IPS-18a (cell line): ENCODE results near the gene PNP.
A peak's percentile ranks its signal among the peaks of the same experiment; 100 is the strongest.

ENCODE experiments used
- H3K27ac ChIP-seq: one replicate; pipeline ENCODE4 v1.5.1; 2013; ENCODE audit warnings: low read length
- H3K27me3 ChIP-seq: one replicate; pipeline ENCODE4 v1.6.1; 2013; ENCODE audit warnings: mild to moderate bottlenecking, low read length; ENCODE audit not compliant: control insufficient read depth, insufficient read depth
- H3K36me3 ChIP-seq: one replicate; pipeline ENCODE4 v1.6.1; 2013; ENCODE audit warnings: low read depth, low read length; ENCODE audit not compliant: control insufficient read depth
- H3K4me1 ChIP-seq: one replicate; pipeline ENCODE4 v1.6.1; 2013; ENCODE audit warnings: low read depth, low read length; ENCODE audit not compliant: control insufficient read depth
- H3K4me3 ChIP-seq: one replicate; pipeline ENCODE4 v1.5.1; 2013; ENCODE audit warnings: low read length
- H3K9ac ChIP-seq: one replicate; pipeline ENCODE4 v1.6.1; 2013; ENCODE audit warnings: mild to moderate bottlenecking, low read length, moderate library complexity
- H3K9me3 ChIP-seq: one replicate; pipeline ENCODE4 v1.6.1; 2013; ENCODE audit warnings: low read depth, low read length; ENCODE audit not compliant: control insufficient read depth

PNP gene

DNA sequence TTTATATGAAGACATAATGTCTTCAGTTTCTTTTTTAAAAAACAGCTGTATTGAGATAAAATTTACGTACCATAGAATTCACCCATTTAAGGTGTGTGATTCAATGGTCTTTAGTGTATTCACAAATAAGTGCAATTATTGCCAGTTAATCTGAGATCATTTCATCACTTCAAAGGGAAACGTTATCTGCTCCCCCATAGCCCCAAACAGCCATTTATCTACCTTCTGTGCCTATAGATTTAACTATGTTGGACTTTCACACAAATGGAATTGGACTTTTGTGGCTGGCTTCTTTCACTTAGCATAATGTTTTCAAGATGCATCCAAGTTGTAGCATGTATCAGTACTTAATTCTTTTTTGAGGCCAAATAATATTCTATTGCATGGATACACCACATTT is 9.7 kb downstream of the PNP start:
- H3K36me3 ChIP-seq: peaks cover 46% of the 10 kb centered on the region
- no peaks in the 10 kb centered on the region for H3K27me3 ChIP-seq
- H3K4me3 ChIP-seq: no peak overlapping the region
- no peaks in the 10 kb centered on the region for H3K9me3 ChIP-seq
- H3K4me1 ChIP-seq: peaks cover 11% of the 10 kb centered on the region
- H3K27ac ChIP-seq: no peak overlapping the region
- no peak overlapping the region for H3K9ac ChIP-seq

DNA sequence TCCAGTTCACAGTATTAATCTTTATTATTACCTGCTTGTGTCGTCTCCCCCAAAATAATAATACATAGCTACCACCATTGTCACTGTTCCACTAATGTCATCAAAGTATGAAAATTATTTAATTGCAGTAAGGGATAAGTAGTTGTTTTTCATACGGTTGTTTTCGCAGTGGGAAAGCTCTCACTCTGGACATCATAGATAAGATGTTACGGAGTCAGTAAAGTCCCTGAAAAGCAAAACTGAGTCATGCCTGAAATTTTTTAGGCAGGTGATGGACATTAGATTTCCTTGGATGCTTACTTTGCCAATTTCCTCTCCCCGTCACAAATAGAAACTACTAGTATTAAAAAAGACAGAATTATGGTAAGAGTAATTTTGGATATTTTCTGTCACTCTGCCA is 13.2 kb downstream of the PNP start:
- peaks cover 11% of the 10 kb centered on the region for H3K36me3 ChIP-seq
- no peak overlapping the region for H3K4me3 ChIP-seq
- no peaks in the 10 kb centered on the region for H3K9me3 ChIP-seq
- no peaks in the 10 kb centered on the region for H3K27me3 ChIP-seq
- no peak overlapping the region for H3K27ac ChIP-seq
- H3K4me1 ChIP-seq: peaks cover 22% of the 10 kb centered on the region
- no peak overlapping the region for H3K9ac ChIP-seq

DNA sequence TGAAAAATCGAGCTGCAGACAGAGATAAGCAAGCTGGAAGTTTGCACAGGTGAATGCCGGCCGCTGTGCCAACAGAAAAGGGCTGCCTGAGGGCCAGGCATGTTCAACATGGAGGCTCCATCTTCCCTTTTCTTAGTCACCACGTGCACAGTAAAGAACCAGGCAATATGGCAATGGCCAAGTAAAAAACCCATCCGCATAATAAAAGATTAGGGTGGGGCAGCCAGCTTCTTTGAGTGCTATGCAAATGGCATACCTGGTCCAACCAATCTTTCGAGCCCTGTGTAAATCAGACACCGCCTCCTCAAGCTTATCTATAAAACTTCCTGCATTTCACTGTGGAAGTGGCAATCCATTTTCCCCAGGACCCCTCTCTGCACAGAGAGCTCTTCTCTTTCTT is 16.7 kb downstream of the PNP start:
- H3K9ac ChIP-seq: no peak overlapping the region
- no peak overlapping the region for H3K4me3 ChIP-seq
- H3K27me3 ChIP-seq: no peaks in the 10 kb centered on the region
- H3K27ac ChIP-seq: no peak overlapping the region
- no peaks in the 10 kb centered on the region for H3K36me3 ChIP-seq
- peaks cover 22% of the 10 kb centered on the region for H3K4me1 ChIP-seq
- no peaks in the 10 kb centered on the region for H3K9me3 ChIP-seq

DNA sequence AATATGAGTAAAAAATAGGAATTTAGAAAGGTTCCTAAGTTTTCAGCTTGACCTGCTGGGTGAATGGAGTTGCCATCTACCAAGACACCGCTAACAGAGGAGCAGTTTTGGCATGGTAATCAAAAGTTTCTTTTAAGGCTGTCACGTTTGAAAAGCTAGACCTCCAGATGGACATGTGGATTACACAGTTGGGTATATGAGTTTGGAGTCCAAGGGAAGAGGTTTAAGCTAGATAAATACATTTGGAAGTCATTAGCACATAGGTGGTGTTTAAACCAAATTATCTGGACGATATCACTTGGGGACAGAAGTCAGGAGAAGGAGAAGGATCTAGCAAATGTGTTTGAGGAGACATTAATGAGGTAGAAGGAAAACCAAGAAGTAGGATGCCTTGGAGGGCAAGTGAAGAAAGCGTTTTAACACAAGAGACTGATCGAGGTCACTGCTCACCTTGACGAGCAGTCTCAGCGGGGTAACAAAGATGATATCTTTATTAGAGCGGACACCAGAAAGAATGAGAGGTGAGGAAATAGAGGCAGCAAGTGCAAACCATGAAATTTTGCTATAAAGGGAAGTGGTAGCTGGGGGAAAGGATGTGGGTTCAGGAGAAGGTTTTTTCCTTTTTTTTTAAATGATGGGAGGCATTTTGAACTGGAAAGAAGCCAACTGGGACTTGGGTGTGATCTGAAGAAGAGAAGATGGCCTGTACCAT is 17.6 kb downstream of the PNP start:
- no peak overlapping the region for H3K9ac ChIP-seq
- H3K27ac ChIP-seq: no peak overlapping the region
- H3K27me3 ChIP-seq: no peaks in the 10 kb centered on the region
- H3K4me3 ChIP-seq: no peak overlapping the region
- no peaks in the 10 kb centered on the region for H3K36me3 ChIP-seq
- no peaks in the 10 kb centered on the region for H3K9me3 ChIP-seq
- peaks cover 16% of the 10 kb centered on the region for H3K4me1 ChIP-seq

DNA sequence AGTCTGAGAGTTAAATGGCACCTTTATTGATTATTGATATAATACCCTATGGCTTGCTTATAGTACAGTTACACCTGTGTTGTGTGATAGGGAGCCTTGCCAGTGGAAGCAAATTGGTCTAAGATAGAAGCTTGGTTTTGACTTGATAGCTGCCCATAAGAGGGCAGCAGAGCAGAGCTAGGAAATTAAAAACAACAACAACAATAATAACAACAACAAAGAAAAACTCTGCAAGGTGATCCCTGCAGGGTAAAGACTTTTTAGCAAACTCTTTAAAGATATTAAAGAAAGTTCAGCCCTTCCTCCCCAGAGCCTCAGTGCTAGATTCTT is 18.2 kb downstream of the PNP start:
- H3K27ac ChIP-seq: no peak overlapping the region

DNA sequence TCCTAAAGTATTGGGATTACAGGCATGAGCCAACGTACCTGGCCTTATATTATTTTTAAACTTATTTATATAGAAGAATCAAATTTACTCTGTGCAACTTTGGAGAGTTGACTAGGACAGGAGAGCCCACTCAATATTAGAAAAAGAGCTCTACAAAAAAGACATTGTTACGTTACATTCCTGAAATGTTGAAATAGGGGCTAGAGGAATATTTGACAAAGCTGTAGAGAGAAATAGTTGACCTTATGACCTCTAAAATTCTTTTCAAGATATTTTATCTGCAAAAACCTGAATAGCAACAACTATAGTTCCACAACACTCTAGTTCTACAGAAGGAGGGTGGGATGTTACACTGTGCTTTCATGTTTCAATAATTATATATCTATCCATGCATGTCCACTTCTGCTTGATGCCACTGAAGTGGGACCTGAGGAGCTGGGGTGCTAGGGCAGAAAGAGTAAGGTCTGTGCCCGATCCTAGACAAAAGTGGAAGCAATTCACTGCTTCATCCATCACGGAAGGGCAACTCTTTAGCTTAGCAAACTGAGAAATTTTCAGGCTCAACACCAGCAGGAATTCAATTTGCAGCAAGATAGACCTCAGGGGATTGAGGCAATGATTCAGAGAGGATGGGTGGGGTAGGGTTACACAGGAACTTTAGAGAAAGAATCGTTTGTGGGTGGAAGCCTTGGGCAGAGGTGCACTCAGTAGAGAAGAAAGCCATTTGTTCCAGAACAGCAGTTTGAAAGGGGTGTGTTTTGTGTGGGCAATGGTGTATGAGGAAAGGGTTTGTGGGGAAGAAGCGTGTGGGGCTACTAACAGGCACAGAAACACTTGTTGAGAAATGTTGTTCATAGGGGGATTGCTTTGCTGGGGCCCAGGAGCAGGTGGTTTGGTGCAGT is 20.1 kb downstream of the PNP start:
- Histone ChIP-seq H3K27ac (no peak overlapping the region), H3K4me3 (no peak overlapping the region)

More for the DNA sequence above, 18.2 kb downstream of the PNP start:
- H3K4me1 ChIP-seq: peaks cover 11% of the 10 kb centered on the region
- no peak overlapping the region for H3K4me3 ChIP-seq
- H3K9me3 ChIP-seq: no peaks in the 10 kb centered on the region
- no peaks in the 10 kb centered on the region for H3K36me3 ChIP-seq
- no peaks in the 10 kb centered on the region for H3K27me3 ChIP-seq
- H3K9ac ChIP-seq: no peak overlapping the region

DNA sequence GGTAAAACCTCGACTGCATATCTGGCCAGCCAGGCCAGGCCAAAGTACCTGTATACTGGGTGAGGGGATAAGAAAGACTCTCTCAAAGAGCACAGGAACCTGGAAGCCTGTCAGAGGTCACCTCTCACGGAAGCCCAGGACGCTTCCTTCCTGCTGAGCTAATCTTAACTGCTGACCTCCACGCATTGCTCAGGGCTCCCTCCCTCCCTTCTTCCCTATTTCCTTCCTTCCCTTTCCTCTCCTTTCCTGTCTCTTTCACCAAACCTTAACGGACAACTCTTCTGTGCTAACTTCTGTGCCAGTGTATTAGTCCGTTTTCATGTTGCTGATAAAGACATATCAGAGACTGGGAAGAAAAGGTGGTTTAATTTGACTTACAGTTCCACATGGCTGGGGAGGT is 21.4 kb downstream of the PNP start:
- H3K4me3 ChIP-seq: no peak overlapping the region
- no peaks in the 10 kb centered on the region for H3K9me3 ChIP-seq
- H3K36me3 ChIP-seq: no peaks in the 10 kb centered on the region
- no peak overlapping the region for H3K27ac ChIP-seq
- no peaks in the 10 kb centered on the region for H3K27me3 ChIP-seq
- H3K4me1 ChIP-seq: peaks cover 6% of the 10 kb centered on the region
- H3K9ac ChIP-seq: no peak overlapping the region

More for the DNA sequence above, 20.1 kb downstream of the PNP start:
- Histone ChIP-seq H3K27me3 (no peaks in the 10 kb centered on the region), H3K4me1 (peaks cover 11% of the 10 kb centered on the region), H3K36me3 (no peaks in the 10 kb centered on the region), H3K9me3 (no peaks in the 10 kb centered on the region), H3K9ac (no peak overlapping the region)

DNA sequence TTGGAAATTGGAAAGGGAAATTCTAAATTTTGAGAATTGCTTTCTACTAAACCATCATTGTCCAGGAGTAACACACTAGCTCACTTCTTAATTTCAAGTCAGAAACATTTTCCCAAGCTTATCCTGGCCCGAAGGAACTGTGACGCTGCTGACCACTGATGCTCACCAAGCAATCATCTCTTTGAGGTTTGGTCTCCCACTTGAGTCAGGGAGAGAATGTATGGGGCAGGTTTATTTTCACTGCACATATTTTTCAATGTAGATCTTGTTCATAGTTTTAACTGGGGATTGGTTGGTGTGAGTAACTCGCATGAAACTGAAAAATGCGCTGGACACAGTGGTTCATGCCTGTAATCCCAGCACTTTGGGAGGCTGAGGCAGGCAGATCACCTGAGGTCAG is 23.3 kb downstream of the PNP start:
- Histone ChIP-seq H3K4me1 (no peaks in the 10 kb centered on the region), H3K9ac (no peak overlapping the region), H3K9me3 (no peaks in the 10 kb centered on the region), H3K27me3 (no peaks in the 10 kb centered on the region), H3K27ac (no peak overlapping the region), H3K36me3 (no peaks in the 10 kb centered on the region), H3K4me3 (no peak overlapping the region)

DNA sequence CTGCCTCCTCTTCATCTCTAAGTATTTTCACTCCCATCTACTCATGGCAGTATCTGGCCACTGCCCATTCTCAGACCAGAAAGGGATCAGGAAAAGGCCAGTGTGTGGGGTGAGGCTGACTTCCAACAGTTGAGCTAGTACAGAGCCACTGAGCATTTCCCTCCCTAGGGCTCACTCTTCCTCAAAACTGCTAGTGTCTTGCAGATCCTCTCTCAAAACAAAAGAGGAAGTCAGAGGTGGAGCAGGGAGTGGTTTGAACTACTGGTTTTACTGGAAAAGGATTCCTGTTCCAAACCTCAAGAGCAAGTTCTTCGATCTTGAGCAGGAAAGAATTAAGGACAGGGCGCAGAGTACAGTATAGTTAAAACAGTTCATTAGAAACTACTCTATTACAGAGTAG is 24.4 kb downstream of the PNP start:
- Histone ChIP-seq H3K4me3 (no peak overlapping the region), H3K9ac (no peak overlapping the region), H3K36me3 (no peaks in the 10 kb centered on the region), H3K4me1 (peaks cover 1% of the 10 kb centered on the region), H3K27ac (no peak overlapping the region), H3K27me3 (no peaks in the 10 kb centered on the region), H3K9me3 (no peaks in the 10 kb centered on the region)

DNA sequence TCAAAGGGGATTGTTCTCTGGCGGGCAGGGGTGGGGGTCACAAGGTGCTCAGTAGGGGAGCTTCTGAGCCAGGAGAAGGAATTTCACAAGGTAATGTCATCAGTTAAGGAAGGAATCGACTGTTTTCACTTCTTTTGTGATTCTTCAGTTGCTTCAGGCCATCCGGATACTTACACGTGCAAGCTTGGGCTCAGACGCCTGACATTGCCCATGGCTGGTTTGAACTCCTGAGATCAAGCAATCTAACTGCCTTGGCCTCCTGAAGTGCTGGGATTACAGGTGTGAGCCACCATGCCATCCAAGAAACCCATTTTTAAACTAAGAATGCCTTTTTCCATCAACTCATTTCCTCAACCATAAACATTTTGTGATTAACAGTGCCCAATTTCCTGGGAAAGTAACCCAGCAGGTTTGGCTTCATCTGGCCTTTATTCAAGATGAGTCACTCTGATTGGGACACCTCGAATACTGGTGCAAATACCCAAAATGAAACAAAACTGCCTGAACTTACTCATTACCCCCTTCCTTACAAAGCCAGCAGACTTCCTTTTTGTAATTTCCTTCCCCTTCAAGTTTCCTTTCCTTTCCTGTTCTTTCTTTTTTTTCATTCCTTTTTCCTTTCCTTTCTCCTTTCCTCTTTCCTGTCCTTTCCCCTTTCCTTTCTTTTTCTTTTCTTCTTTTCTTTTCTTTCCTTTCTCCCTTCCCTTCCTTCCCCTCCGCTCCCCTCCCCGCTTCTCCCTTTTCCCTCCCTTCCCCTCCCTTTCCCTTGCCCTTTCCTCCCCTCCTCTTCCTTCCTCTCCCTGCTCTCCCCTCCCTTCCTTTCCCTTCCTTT is 25.9 kb downstream of the PNP start:
- Histone ChIP-seq H3K36me3 (no peaks in the 10 kb centered on the region), H3K9me3 (no peaks in the 10 kb centered on the region), H3K4me1 (peaks cover 12% of the 10 kb centered on the region), H3K4me3 (no peak overlapping the region), H3K27ac (no peak overlapping the region), H3K9ac (no peak overlapping the region), H3K27me3 (no peaks in the 10 kb centered on the region)

DNA sequence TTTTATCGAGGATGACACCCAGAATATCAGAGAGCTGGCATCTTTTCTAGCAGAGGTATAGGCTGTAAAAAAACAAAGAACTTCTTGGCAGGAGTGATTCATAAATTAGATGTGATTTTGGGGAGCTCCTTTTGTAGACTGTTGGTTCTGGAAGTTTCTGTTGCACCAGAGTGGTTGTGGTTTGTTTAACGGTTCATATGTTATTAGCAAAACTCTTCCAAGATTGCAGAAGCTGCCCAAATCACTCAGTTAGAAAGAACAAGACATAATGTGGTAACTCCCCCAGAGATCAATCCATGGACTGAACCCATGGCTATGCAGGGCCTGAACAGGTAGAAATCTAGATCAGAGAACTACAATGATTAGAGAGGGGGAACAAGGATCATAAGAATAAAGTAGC is 29.4 kb downstream of the PNP start:
- H3K9me3 ChIP-seq: no peaks in the 10 kb centered on the region
- H3K27me3 ChIP-seq: no peaks in the 10 kb centered on the region
- peaks cover 12% of the 10 kb centered on the region for H3K4me1 ChIP-seq
- H3K4me3 ChIP-seq: no peak overlapping the region
- no peaks in the 10 kb centered on the region for H3K36me3 ChIP-seq
- H3K9ac ChIP-seq: peak overlapping the region; percentile 17
- no peak overlapping the region for H3K27ac ChIP-seq
